GM12875 (cell line): ENCODE results near the gene LUC7L2.

Experiments
- H3K4me3 ChIP-seq: one replicate; pipeline ENCODE4 v1.5.1; 2011; ENCODE audit warnings: low read depth, low read length, control low read depth
- CTCF ChIP-seq: IDR thresholded peaks from 2 replicates; pipeline ENCODE4 v1.5.1; 2011; ENCODE audit warnings: low read depth, mild to moderate bottlenecking, control low read depth, inconsistent platforms, low read length, moderate library complexity, borderline replicate concordance; ENCODE audit not compliant: insufficient read depth

The LUC7L2 gene

GRCh38 chr7:139358541-139359365 is 941 bp upstream of the LUC7L2 start:
- no peak for TF ChIP-seq CTCF

GRCh38 chr7:139360210-139360947 is 685 bp downstream of the LUC7L2 start:
- TF ChIP-seq CTCF: no peak
- H3K4me3 ChIP-seq: peak overlapping the region; percentile 90

More at GRCh38 chr7:139358541-139359365, 941 bp upstream of the LUC7L2 start:
- H3K4me3 ChIP-seq: peak overlapping the region; percentile 90

GRCh38 chr7:139360948-139361307 is 1.2 kb downstream of the LUC7L2 start:
- peak overlapping the region; percentile 90 for H3K4me3 ChIP-seq
- TF ChIP-seq CTCF: no peak

GRCh38 chr7:139361523-139361922 is 1.8 kb downstream of the LUC7L2 start:
- TF ChIP-seq CTCF: no peak
- no peak overlapping the region for H3K4me3 ChIP-seq

GRCh38 chr7:139362302-139362701 is 2.6 kb downstream of the LUC7L2 start:
- no peak for TF ChIP-seq CTCF
- no peak overlapping the region for H3K4me3 ChIP-seq

- TF ChIP-seq CTCF: no peak
- H3K4me3 ChIP-seq: no peak overlapping the region
Measured at GRCh38 chr7:139362981-139363380, 3.3 kb downstream of the LUC7L2 start.

- H3K4me3 ChIP-seq: no peak overlapping the region
- TF ChIP-seq CTCF: no peak
Measured at GRCh38 chr7:139365336-139365735, 5.6 kb downstream of the LUC7L2 start.
